HepG2 (cell line): ENCODE measurements around the gene BAG5. TPM values are rescaled to one million over a fixed set of nuclear protein-coding genes. Genes with fewer than 3 reads are reported as not detected.

Experiments
- AGO1 ChIP-seq: fragments of 200-400 bp; formaldehyde crosslinking; IDR thresholded peaks from 2 replicates; pipeline ENCODE4 v1.6.1; 2017; ENCODE audit warnings: mild to moderate bottlenecking, low read depth, low read length, moderate library complexity; ENCODE audit not compliant: poor library complexity, severe bottlenecking
- GATAD1 ChIP-seq: IDR thresholded peaks from 2 replicates; pipeline ENCODE4 v1.6.1; 2016; ENCODE audit warnings: missing genetic modification reagents, missing compliant biosample characterization
- GFI1 ChIP-seq: sonication (generic); formaldehyde crosslinking; IDR thresholded peaks from 2 replicates; pipeline ENCODE4 v1.5.0; 2020; ENCODE audit warnings: missing genetic modification reagents, mild to moderate bottlenecking, borderline replicate concordance
- KLF11 ChIP-seq: IDR thresholded peaks from 2 replicates; pipeline ENCODE4 v1.6.1; 2016; ENCODE audit warnings: missing compliant biosample characterization
- MTA1 ChIP-seq: sonication (generic); formaldehyde crosslinking; IDR thresholded peaks from 2 replicates; pipeline ENCODE4 v1.4.0; 2020; ENCODE audit warnings: missing genetic modification reagents, mild to moderate bottlenecking, borderline replicate concordance
- NCOA5 ChIP-seq: sonication (generic); formaldehyde crosslinking; IDR thresholded peaks from 2 replicates; pipeline ENCODE4 v1.4.0; 2020; ENCODE audit warnings: missing genetic modification reagents
- NR0B2 ChIP-seq: sonication (generic); formaldehyde crosslinking; IDR thresholded peaks from 2 replicates; pipeline ENCODE4 v1.4.0; 2020; ENCODE audit warnings: mild to moderate bottlenecking, missing genetic modification reagents
- PATZ1 ChIP-seq: sonication (generic); formaldehyde crosslinking; IDR thresholded peaks from 2 replicates; pipeline ENCODE4 v1.4.0; 2020; ENCODE audit warnings: missing genetic modification reagents
- REST ChIP-seq, 2 experiments: IDR thresholded peaks; 2 replicates each; pipeline ENCODE4 v1.6.1; 2011 to 2012; ENCODE audit warnings: low read length in 2 of 2, borderline replicate concordance in 1 of 2, low read depth in 1 of 2, mild to moderate bottlenecking in 1 of 2, moderate library complexity in 1 of 2
- ZBTB4 ChIP-seq: sonication (generic); formaldehyde crosslinking; IDR thresholded peaks from 2 replicates; pipeline ENCODE4 v1.4.0; 2020; ENCODE audit warnings: missing genetic modification reagents, mild to moderate bottlenecking, borderline replicate concordance
- ZBTB44 ChIP-seq: sonication (generic); formaldehyde crosslinking; IDR thresholded peaks from 2 replicates; pipeline ENCODE4 v1.4.0; 2020; ENCODE audit warnings: missing genetic modification reagents
- ZNF143 ChIP-seq: sonication (generic); formaldehyde crosslinking; IDR thresholded peaks from 2 replicates; pipeline ENCODE4 v1.4.0; 2020; ENCODE audit warnings: missing genetic modification reagents
- ZNF451 ChIP-seq: sonication (generic); formaldehyde crosslinking; IDR thresholded peaks from 2 replicates; pipeline ENCODE4 v1.5.0; 2020; ENCODE audit warnings: mild to moderate bottlenecking, missing genetic modification reagents
- polyA plus RNA-seq, 8 experiments: library from polyadenylated mRNA; depleted of rRNA in 3 of 8; stranded (reverse) in 7 of 8; unstranded in 1 of 8; fragments of >200 nt; fragmentation: Illumina TruSeq in 4 of 8; extraction: Trizol in 4 of 8; gene quantifications; 2 replicates each; pipeline versions ENCODE4 v1.2.1 to v1.2.3, GENCODE V29; 2011 to 2016; ENCODE audit warnings: low read depth in 4 of 8, missing spikeins in 1 of 8, mixed read lengths in 1 of 8; ENCODE audit not compliant: insufficient read depth in 1 of 8
- total RNA-seq, 5 experiments: library from RNA; depleted of rRNA; stranded (reverse); fragments of >200 nt; fragmentation: Illumina TruSeq; extraction: Trizol; gene quantifications; 2 replicates each; pipeline ENCODE4 v1.2.3, GENCODE V29; 2016; ENCODE audit warnings: low read depth in 1 of 5

Gene BAG5
- total and polyA plus RNA-seq, 2 of the 13 experiments (the other 11 are each of a cell fraction or from before 2014, with no cell fraction given), result 3.5 to 21.0 TPM

- no peak for TF ChIP-seq ZBTB4 (CRISPR knock-in tag)
- TF ChIP-seq PATZ1, result peak; percentile 97
- no peak for TF ChIP-seq GFI1 (CRISPR knock-in tag)
- TF ChIP-seq ZBTB44 (CRISPR knock-in tag), result no peak
- TF ChIP-seq REST (IDR thresholded peaks at IDR 0.05; ENCODE audit: borderline replicate concordance in 1 of 2, low read depth in 1 of 2, low read length in 2 of 2), result no peak
- no peak for TF ChIP-seq AGO1
- TF ChIP-seq KLF11 (CRISPR knock-in tag), result no peak
- TF ChIP-seq ZNF143 (CRISPR knock-in tag), result peak; percentile 19; the same call in 1 of the 2 replicates
- no peak for TF ChIP-seq NR0B2 (CRISPR knock-in tag)
- TF ChIP-seq NCOA5 (CRISPR knock-in tag), result no peak
- no peak for TF ChIP-seq ZNF451 (CRISPR knock-in tag)
- peak; percentile 32; the same call in 1 of the 2 replicates for TF ChIP-seq GATAD1
- no peak for TF ChIP-seq MTA1 (CRISPR knock-in tag)
Measured at GRCh38 chr14:103546652-103547454, 15.6 kb downstream of the BAG5 start (continued).
